ENCODE measurements around the gene GIPC1. TPM values are rescaled to one million over a fixed set of nuclear protein-coding genes. Genes with fewer than 3 reads are reported as not detected.

GIPC1 gene
- polyA plus RNA-seq, 2 donors, result 269 to 368 TPM

GRCh38 chr19:14519245-14519859 is 23.4 kb upstream of the GIPC1 start:
- WGBS, 2 donors, result 87 to 89% methylated on average over 22 of the region's 22 CpGs
- peaks cover 7 to 19% of the 10 kb centered on the region in 2 donors for H3K36me3 ChIP-seq (ENCODE audit: control insufficient read depth in 2 of 2, insufficient read depth in 2 of 2, low read length in 1 of 2)
- H3K4me3 ChIP-seq (ENCODE audit: low read depth in 1 of 2, low read length in 2 of 2), result no peak overlapping the region
- no peaks in the 10 kb centered on the region for H3K27me3 ChIP-seq (ENCODE audit: control insufficient read depth in 1 of 2, insufficient read depth in 2 of 2, low read length in 2 of 2)
- peak overlapping the region; percentile 96 to 98 for H3K27ac ChIP-seq (ENCODE audit: low read depth in 2 of 2, low read length in 1 of 2)
- no peaks in the 10 kb centered on the region for H3K9me3 ChIP-seq (ENCODE audit: control insufficient read depth in 2 of 2, insufficient read depth in 1 of 2, low read depth in 1 of 2, low read length in 1 of 2)
- H3K4me1 ChIP-seq (ENCODE audit: control insufficient read depth in 2 of 2, insufficient read depth in 2 of 2, low read length in 1 of 2), result peaks cover 3 to 6% of the 10 kb centered on the region in 2 donors

GRCh38 chr19:14517840-14518505 is 22.0 kb upstream of the GIPC1 start, which contains the start of gene DNAJB1:
DNAJB1 (minus strand) TSS chr19:14518397; CDS start chr19:14518349, 48 bp downstream.
- Histone ChIP-seq H3K4me1 (ENCODE audit: control insufficient read depth in 2 of 2, insufficient read depth in 2 of 2, low read length in 1 of 2) (peaks cover 3 to 6% of the 10 kb centered on the region in 2 donors), H3K27me3 (ENCODE audit: control insufficient read depth in 1 of 2, insufficient read depth in 2 of 2, low read length in 2 of 2) (no peaks in the 10 kb centered on the region), H3K4me3 (ENCODE audit: low read depth in 1 of 2, low read length in 2 of 2) (peak within 1 kb of the TSS; percentile 94 to 95), H3K27ac (ENCODE audit: low read depth in 2 of 2, low read length in 1 of 2) (peak within 1 kb of the TSS; percentile 98 to 99), H3K36me3 (ENCODE audit: control insufficient read depth in 2 of 2, insufficient read depth in 2 of 2, low read length in 1 of 2) (peaks cover 10 to 22% of the 10 kb centered on the region in 2 donors), H3K9me3 (ENCODE audit: control insufficient read depth in 2 of 2, insufficient read depth in 1 of 2, low read depth in 1 of 2, low read length in 1 of 2) (no peaks in the 10 kb centered on the region)
- WGBS, 2 donors, result 0 to 1% methylated on average over 68 to 81 of the region's 82 CpGs

DNA sequence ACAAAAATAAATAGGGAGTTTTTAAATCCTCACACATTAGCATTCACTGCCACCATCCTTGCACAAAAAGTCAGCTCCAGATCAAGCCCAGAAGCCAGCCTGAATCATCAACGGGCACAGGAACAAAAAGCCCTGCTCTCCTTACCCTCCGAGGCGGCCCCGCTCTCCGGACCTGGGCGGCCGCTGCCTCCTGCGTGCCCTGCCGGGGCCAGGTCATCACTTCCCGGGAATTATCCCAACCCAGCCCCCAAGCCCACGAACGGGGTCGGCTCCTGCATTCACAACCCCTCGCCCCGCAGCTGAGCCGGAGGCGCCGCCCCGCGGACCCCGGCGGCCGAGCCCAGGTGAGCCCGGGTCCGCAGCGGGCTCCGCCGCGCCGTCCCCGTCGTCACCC is 21.5 kb upstream of the GIPC1 start:
- WGBS, 2 donors, result 0% methylated on average over 27 to 32 of the region's 32 CpGs
- H3K9me3 ChIP-seq (ENCODE audit: control insufficient read depth in 2 of 2, insufficient read depth in 1 of 2, low read depth in 1 of 2, low read length in 1 of 2), result no peaks in the 10 kb centered on the region
- H3K4me3 ChIP-seq (ENCODE audit: low read depth in 1 of 2, low read length in 2 of 2), result peak overlapping the region; percentile 94 to 95
- H3K27me3 ChIP-seq (ENCODE audit: control insufficient read depth in 1 of 2, insufficient read depth in 2 of 2, low read length in 2 of 2), result no peaks in the 10 kb centered on the region
- H3K4me1 ChIP-seq (ENCODE audit: control insufficient read depth in 2 of 2, insufficient read depth in 2 of 2, low read length in 1 of 2), result peaks cover 3 to 6% of the 10 kb centered on the region in 2 donors
- H3K27ac ChIP-seq (ENCODE audit: low read depth in 2 of 2, low read length in 1 of 2), result peak overlapping the region; percentile 98 to 99
- H3K36me3 ChIP-seq (ENCODE audit: control insufficient read depth in 2 of 2, insufficient read depth in 2 of 2, low read length in 1 of 2), result peaks cover 10 to 22% of the 10 kb centered on the region in 2 donors

DNA sequence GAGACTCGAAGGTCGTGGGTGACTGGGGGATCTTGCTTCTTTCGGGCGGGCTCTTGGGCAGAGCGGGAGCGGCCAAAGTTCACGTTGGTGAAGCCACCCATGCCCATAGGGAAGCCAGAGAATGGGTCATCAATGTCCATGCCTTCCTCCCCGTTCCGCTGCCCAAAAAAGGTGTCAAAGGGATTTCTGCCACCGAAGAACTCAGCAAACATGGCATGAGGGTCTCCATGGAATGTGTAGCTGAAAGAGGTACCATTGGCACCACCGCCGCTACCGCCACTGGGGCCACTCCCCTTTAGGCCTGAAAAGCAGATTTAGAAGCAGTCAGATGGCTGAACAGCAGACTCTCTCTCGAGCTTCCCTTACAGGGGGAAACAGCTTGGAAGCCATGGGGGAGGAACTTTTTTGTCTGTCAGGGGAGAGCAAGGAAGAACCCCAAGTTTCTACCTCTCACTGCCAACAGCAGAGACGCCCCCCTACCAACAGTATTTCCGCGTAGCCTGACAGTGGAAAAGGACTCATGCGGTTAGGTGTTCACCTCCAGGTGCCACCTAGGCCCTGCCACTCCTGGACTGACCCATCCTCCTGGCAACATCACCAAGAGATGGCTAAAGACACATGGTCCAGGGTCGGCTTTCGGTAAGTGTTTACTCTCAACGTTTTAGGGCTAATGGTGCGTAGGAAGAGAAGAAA is 21.0 kb upstream of the GIPC1 start:
- no peaks in the 10 kb centered on the region for H3K27me3 ChIP-seq (ENCODE audit: control insufficient read depth in 1 of 2, insufficient read depth in 2 of 2, low read length in 2 of 2)
- peak overlapping the region; percentile 94 to 95 for H3K4me3 ChIP-seq (ENCODE audit: low read depth in 1 of 2, low read length in 2 of 2)
- peaks cover 10 to 22% of the 10 kb centered on the region in 2 donors for H3K36me3 ChIP-seq (ENCODE audit: control insufficient read depth in 2 of 2, insufficient read depth in 2 of 2, low read length in 1 of 2)
- H3K9me3 ChIP-seq (ENCODE audit: control insufficient read depth in 2 of 2, insufficient read depth in 1 of 2, low read depth in 1 of 2, low read length in 1 of 2), result no peaks in the 10 kb centered on the region
- peaks cover 3 to 6% of the 10 kb centered on the region in 2 donors for H3K4me1 ChIP-seq (ENCODE audit: control insufficient read depth in 2 of 2, insufficient read depth in 2 of 2, low read length in 1 of 2)
- H3K27ac ChIP-seq (ENCODE audit: low read depth in 2 of 2, low read length in 1 of 2), result peak overlapping the region; percentile 98 to 99
- 14 to 15% methylated on average over 22 of the region's 22 CpGs for WGBS, 2 donors

DNA sequence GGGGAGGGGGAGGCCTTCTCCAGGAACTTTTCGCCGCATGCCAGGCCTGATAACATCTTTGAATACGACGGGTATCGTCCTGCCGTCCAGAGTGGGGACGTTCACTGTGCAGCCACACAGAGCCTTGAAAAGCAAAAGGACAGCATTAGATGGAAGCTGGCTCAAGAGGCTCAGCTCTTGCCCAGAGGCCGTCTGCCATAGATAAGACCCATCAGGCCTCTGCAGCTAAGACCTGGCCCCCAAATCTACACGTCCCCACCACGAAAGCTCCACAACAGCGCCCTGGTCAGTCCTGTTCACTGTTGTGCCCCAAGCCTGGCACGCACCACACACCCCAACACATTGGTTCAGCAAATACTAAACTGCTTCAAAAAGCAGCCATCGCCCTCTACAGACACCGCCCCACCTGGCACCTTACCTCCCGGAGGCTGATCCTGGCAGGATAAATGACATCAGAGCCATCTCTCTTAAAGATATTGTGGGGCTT is 20.2 kb upstream of the GIPC1 start:
- WGBS, 2 donors, result 41 to 51% methylated on average over 15 of the region's 15 CpGs
- Histone ChIP-seq H3K4me1 (ENCODE audit: control insufficient read depth in 2 of 2, insufficient read depth in 2 of 2, low read length in 1 of 2) (peaks cover 3 to 6% of the 10 kb centered on the region in 2 donors), H3K27me3 (ENCODE audit: control insufficient read depth in 1 of 2, insufficient read depth in 2 of 2, low read length in 2 of 2) (no peaks in the 10 kb centered on the region), H3K36me3 (ENCODE audit: control insufficient read depth in 2 of 2, insufficient read depth in 2 of 2, low read length in 1 of 2) (peaks cover 10 to 22% of the 10 kb centered on the region in 2 donors), H3K9me3 (ENCODE audit: control insufficient read depth in 2 of 2, insufficient read depth in 1 of 2, low read depth in 1 of 2, low read length in 1 of 2) (no peaks in the 10 kb centered on the region), H3K4me3 (ENCODE audit: low read depth in 1 of 2, low read length in 2 of 2) (peak overlapping the region; percentile 94 to 95), H3K27ac (ENCODE audit: low read depth in 2 of 2, low read length in 1 of 2) (peak overlapping the region; percentile 72 to 98)

DNA sequence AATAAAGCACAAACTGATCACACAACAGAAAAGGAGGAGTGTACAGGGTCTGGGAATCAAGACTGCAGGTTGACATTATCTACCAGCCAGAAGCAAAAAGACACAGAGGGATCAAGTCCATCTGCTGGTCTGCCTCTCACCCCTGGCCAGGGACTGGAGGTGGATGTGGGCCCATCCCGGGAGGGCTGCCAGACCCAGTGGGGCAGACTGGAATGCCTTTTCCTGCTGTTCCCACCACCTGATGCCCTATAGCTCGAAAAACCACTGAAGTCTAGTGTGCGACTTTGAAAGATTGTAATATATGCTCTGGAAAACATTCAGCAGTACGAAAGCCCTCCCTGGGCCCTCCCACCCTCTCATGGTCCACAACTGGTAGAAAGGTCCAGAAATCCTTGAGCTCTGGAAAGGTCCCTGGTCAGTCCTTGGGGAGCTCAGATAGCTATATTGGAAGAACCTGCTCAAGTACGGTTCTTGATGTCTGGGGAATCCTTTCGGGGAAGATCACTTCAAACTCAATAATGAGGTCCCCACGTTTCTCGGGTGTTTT is 19.6 kb upstream of the GIPC1 start:
- H3K4me3 ChIP-seq (ENCODE audit: low read depth in 1 of 2, low read length in 2 of 2), result peak overlapping the region; percentile 94 to 95
- H3K27ac ChIP-seq (ENCODE audit: low read depth in 2 of 2, low read length in 1 of 2), result peak overlapping the region; percentile 72 to 98
- 44 to 60% methylated on average over 8 of the region's 8 CpGs for WGBS, 2 donors
- no peaks in the 10 kb centered on the region for H3K9me3 ChIP-seq (ENCODE audit: control insufficient read depth in 2 of 2, insufficient read depth in 1 of 2, low read depth in 1 of 2, low read length in 1 of 2)
- H3K4me1 ChIP-seq (ENCODE audit: control insufficient read depth in 2 of 2, insufficient read depth in 2 of 2, low read length in 1 of 2), result peaks cover 3 to 6% of the 10 kb centered on the region in 2 donors
- H3K36me3 ChIP-seq (ENCODE audit: control insufficient read depth in 2 of 2, insufficient read depth in 2 of 2, low read length in 1 of 2), result peaks cover 10 to 22% of the 10 kb centered on the region in 2 donors
- no peaks in the 10 kb centered on the region for H3K27me3 ChIP-seq (ENCODE audit: control insufficient read depth in 1 of 2, insufficient read depth in 2 of 2, low read length in 2 of 2)

DNA sequence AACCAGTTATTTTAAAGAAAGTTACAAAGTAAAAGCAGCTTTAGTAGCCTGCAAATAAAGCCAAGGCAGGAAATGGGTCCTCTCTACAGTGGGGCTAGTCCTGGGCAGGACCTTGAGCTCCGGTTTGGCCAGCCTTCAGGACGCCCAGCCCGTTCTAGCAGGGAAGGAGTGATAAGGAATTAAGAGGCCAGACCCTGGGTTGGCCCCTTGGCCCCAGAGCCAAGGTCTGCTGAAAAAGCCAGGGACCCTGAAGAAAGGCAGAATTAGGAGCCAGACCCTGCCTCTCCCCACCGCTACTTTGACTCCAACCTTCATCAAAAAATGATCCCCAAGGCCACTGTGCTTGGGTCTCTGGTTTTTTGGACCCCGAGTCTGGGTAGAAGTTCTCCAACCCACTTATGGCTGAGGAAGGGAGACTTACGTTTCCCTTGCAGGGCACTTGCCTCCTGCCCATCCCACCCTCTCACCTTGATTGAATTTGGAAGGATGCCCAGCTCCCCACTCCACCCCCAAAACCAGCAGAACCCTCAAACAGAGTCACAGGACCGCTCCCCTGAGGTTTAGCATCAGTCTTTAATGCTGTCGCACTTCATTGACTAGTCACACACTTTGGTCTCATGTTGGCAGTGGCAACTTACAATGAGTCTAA is 18.4 kb upstream of the GIPC1 start:
- peaks cover 0 to 4% of the 10 kb centered on the region in 2 donors for H3K4me1 ChIP-seq (ENCODE audit: control insufficient read depth in 2 of 2, insufficient read depth in 2 of 2, low read length in 1 of 2)
- H3K27me3 ChIP-seq (ENCODE audit: control insufficient read depth in 1 of 2, insufficient read depth in 2 of 2, low read length in 2 of 2), result no peaks in the 10 kb centered on the region
- WGBS, 2 donors, result 66 to 75% methylated on average over 8 of the region's 8 CpGs
- peaks cover 10 to 22% of the 10 kb centered on the region in 2 donors for H3K36me3 ChIP-seq (ENCODE audit: control insufficient read depth in 2 of 2, insufficient read depth in 2 of 2, low read length in 1 of 2)
- no peaks in the 10 kb centered on the region for H3K9me3 ChIP-seq (ENCODE audit: control insufficient read depth in 2 of 2, insufficient read depth in 1 of 2, low read depth in 1 of 2, low read length in 1 of 2)
- H3K27ac ChIP-seq (ENCODE audit: low read depth in 2 of 2, low read length in 1 of 2), result peak overlapping the region; percentile 72 to 74
- peak overlapping the region; percentile 20 to 94 for H3K4me3 ChIP-seq (ENCODE audit: low read depth in 1 of 2, low read length in 2 of 2)

DNA sequence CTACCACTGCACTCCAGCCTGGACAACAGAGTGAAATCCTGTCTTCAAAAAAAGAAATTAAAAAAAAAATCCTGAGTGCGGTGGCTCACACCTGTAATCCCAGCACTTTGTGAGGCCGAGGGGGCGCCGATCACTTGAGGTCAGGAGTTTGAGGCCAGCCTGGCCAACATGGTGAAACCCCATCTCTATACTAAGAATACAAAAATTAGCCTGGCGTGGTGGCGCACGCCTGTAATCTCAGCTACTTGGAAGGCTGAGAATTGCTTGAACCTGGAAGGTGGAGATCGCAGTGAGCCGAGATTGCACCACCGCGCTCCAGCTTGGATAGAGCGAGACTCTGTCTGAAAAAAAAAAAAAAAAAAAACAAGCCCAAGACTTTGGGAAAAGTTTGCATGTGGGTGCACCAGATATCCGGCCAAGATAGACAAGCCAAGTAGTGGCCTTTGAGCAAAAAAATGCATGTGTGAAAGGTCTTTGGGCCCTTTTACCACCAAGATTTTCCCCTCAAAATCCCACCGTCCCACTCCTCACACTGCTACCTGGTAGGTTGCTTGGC is 16.6 kb upstream of the GIPC1 start:
- Histone ChIP-seq H3K4me1 (ENCODE audit: control insufficient read depth in 2 of 2, insufficient read depth in 2 of 2, low read length in 1 of 2) (peaks cover 0 to 3% of the 10 kb centered on the region in 2 donors), H3K9me3 (ENCODE audit: control insufficient read depth in 2 of 2, insufficient read depth in 1 of 2, low read depth in 1 of 2, low read length in 1 of 2) (no peaks in the 10 kb centered on the region), H3K36me3 (ENCODE audit: control insufficient read depth in 2 of 2, insufficient read depth in 2 of 2, low read length in 1 of 2) (peaks cover 10 to 22% of the 10 kb centered on the region in 2 donors), H3K27ac (ENCODE audit: low read depth in 2 of 2, low read length in 1 of 2) (peak overlapping the region; percentile 15 to 63), H3K4me3 (ENCODE audit: low read depth in 1 of 2, low read length in 2 of 2) (no peak overlapping the region), H3K27me3 (ENCODE audit: control insufficient read depth in 1 of 2, insufficient read depth in 2 of 2, low read length in 2 of 2) (no peaks in the 10 kb centered on the region)
- 92 to 93% methylated on average over 14 of the region's 14 CpGs for WGBS, 2 donors

All from esophagus (tissue), 2 donors.